Measurements from ENCODE around the gene DCANP1. TPM values are rescaled to one million over a fixed set of nuclear protein-coding genes. Genes with fewer than 3 reads are reported as not detected.

DCANP1 gene
- total RNA-seq, 1 experiment from 2014 or later: not detected

- TF ChIP-seq ZNF532 (CRISPR knock-in tag; IDR thresholded peaks at IDR 0.05; ENCODE audit: borderline replicate concordance) (no peak), ZMAT4 (CRISPR knock-in tag; IDR thresholded peaks at IDR 0.05) (no peak), CREB1 (CRISPR knock-in tag; IDR thresholded peaks at IDR 0.05) (no peak), SOX15 (CRISPR knock-in tag; IDR thresholded peaks at IDR 0.05) (no peak)
These were observed 39.2 kb upstream of the DCANP1 start (continued) for GRCh38 chr5:135486131-135487036.

- POLR2A ChIA-PET: interaction anchor here (0.7 kb wide), 1 partner anchor 50 kb away, joined by 3 read pairs; no protein-coding TSS in a partner anchor
- no peak for TF ChIP-seq NR1H2 (CRISPR knock-in tag; IDR thresholded peaks at IDR 0.05)
- no peak for TF ChIP-seq TEAD4 (CRISPR knock-in tag; IDR thresholded peaks at IDR 0.05)
- TF ChIP-seq SP1 (CRISPR knock-in tag; conservative IDR thresholded peaks at IDR 0.05): no peak
- no peak for TF ChIP-seq USF2 (CRISPR knock-in tag; IDR thresholded peaks at IDR 0.05)
- no peak for TF ChIP-seq GABPB1 (CRISPR knock-in tag; IDR thresholded peaks at IDR 0.05)
- no peak for TF ChIP-seq IRF2 (CRISPR knock-in tag; IDR thresholded peaks at IDR 0.05; ENCODE audit: borderline replicate concordance, low read depth)
- TF ChIP-seq TP53 (CRISPR knock-in tag; IDR thresholded peaks at IDR 0.05): no peak
- TF ChIP-seq JUN (CRISPR knock-in tag; IDR thresholded peaks at IDR 0.05): no peak
- TF ChIP-seq GRHL2 (CRISPR knock-in tag; IDR thresholded peaks at IDR 0.05; ENCODE audit: insufficient replicate concordance, severe bottlenecking): no peak
- Mint-ChIP-seq H3K27me3 (ENCODE audit: low read depth) (peaks cover 13% of the 10 kb centered on the region; the same call in 1 of the 2 replicates), H3K4me3 (no peak overlapping the region), H3K9me3 (no peaks in the 10 kb centered on the region), H3K4me1 (peaks cover 37% of the 10 kb centered on the region), H3K27ac (no peak overlapping the region), H3K36me3 (no peaks in the 10 kb centered on the region)
- no peak for DNase-seq (ENCODE audit: low spot score)
- CTCF ChIA-PET: interaction anchor here (0.6 to 1.5 kb wide), 9 partner anchors 14 to 81 kb away, joined by 3 to 11 read pairs (median 3); no protein-coding TSS in a partner anchor
- peak; percentile 45 for ATAC-seq
These were observed 37.5 kb upstream of the DCANP1 start for GRCh38 chr5:135484674-135485086.

GRCh38 chr5:135483254-135483653, 36.1 kb upstream of the DCANP1 start:
- CTCF ChIA-PET: interaction anchor here (1.8 kb wide), 1 partner anchor 17 kb away, joined by 16 read pairs; no protein-coding TSS in a partner anchor
- no peaks in the 10 kb centered on the region for H3K36me3 Mint-ChIP-seq
- peaks cover 41% of the 10 kb centered on the region for H3K4me1 Mint-ChIP-seq
- peaks cover 24% of the 10 kb centered on the region for H3K27me3 Mint-ChIP-seq (ENCODE audit: low read depth)
- H3K27ac Mint-ChIP-seq: no peak overlapping the region
- TF ChIP-seq CBFB (CRISPR knock-in tag; IDR thresholded peaks at IDR 0.05; ENCODE audit: low read depth) (no peak), CREB1 (CRISPR knock-in tag; IDR thresholded peaks at IDR 0.05) (no peak), E2F4 (CRISPR knock-in tag; IDR thresholded peaks at IDR 0.05; ENCODE audit: borderline replicate concordance, low read depth) (no peak), NR3C1 (CRISPR knock-in tag; conservative IDR thresholded peaks at IDR 0.05; ENCODE audit: low read depth) (no peak), ZNF121 (CRISPR knock-in tag; IDR thresholded peaks at IDR 0.05) (no peak), TEAD1 (CRISPR knock-in tag; IDR thresholded peaks at IDR 0.05) (no peak), RORB (CRISPR knock-in tag; IDR thresholded peaks at IDR 0.05) (no peak)
- DNase-seq (ENCODE audit: low spot score): no peak
- no peak overlapping the region for H3K4me3 Mint-ChIP-seq
- POLR2A ChIA-PET: no interaction called here
- no peaks in the 10 kb centered on the region for H3K9me3 Mint-ChIP-seq
- no peak for ATAC-seq

Measured in WTC11 (cell line).